IMR-90 (cell line): ENCODE data around the gene KIFC3. TPM values are rescaled to one million over a fixed set of nuclear protein-coding genes. Genes with fewer than 3 reads are reported as not detected.

ENCODE experiments used
- ATAC-seq: fragments of 200-7000 bp; cut with Tn5 transposase; 2 replicates; pipeline ENCODE4 v1.9.1; 2020; ENCODE audit warnings: low read depth, mild to moderate bottlenecking, moderate library complexity
- BruUV-seq: library from RNA; stranded (reverse); fragments of 400-500 nt; replicated peaks from 2 replicates; lab custom pipeline; 2021; lab: Mats Ljungman, UMichigan
- CTCF ChIA-PET: fragments of 300-600 bp; formaldehyde crosslinking; extraction: SDS; loops from one replicate; lab custom pipeline; 2021; ENCODE audit warnings: antibody characterized with exemption; lab: Yijun Ruan, JAX
- POLR2A ChIA-PET: fragments of 300-600 bp; sonication (Branson Sonifier 250); formaldehyde crosslinking; loops from one replicate; lab custom pipeline; 2022; ENCODE audit warnings: antibody characterized with exemption; ENCODE audit not compliant: unreplicated experiment; lab: Charles Lee
- DNase-seq: peaks from one replicate; pipeline ENCODE4 v3.0.0; 2013
- H2AFZ ChIP-seq: replicated peaks from 2 replicates; pipeline ENCODE3; 2013; ENCODE audit warnings: low read length, mild to moderate bottlenecking; ENCODE audit not compliant: poor library complexity
- H2AK5ac ChIP-seq: 2 replicates; pipeline ENCODE4 v1.6.1; 2013; ENCODE audit warnings: low read depth, low read length, inconsistent platforms
- H2AK9ac ChIP-seq: replicated peaks from 2 replicates; pipeline ENCODE3; 2013; ENCODE audit warnings: mild to moderate bottlenecking, low read depth, low read length, moderate library complexity; ENCODE audit not compliant: poor library complexity
- H2BK120ac ChIP-seq: 2 replicates; pipeline ENCODE4 v1.6.1; 2013; ENCODE audit warnings: low read depth, low read length, inconsistent platforms
- H2BK15ac ChIP-seq: 3 replicates; pipeline ENCODE4 v1.6.1; 2013; ENCODE audit warnings: low read depth, low read length, inconsistent platforms
- H2BK20ac ChIP-seq: 2 replicates; pipeline ENCODE4 v1.6.1; 2013; ENCODE audit warnings: low read depth, mild to moderate bottlenecking, inconsistent platforms, low read length, moderate library complexity
- H2BK5ac ChIP-seq: 2 replicates; pipeline ENCODE4 v1.6.1; 2013; ENCODE audit warnings: mild to moderate bottlenecking, low read depth, low read length, inconsistent platforms; ENCODE audit not compliant: poor library complexity, severe bottlenecking
- H3K14ac ChIP-seq: replicated peaks from 2 replicates; pipeline ENCODE4 v1.6.1; 2013; ENCODE audit warnings: low read depth, low read length, inconsistent platforms
- H3K18ac ChIP-seq: 2 replicates; pipeline ENCODE4 v1.6.1; 2013; ENCODE audit warnings: low read depth, low read length, control low read depth
- H3K23ac ChIP-seq: 2 replicates; pipeline ENCODE4 v1.6.1; 2013; ENCODE audit warnings: low read depth, low read length, inconsistent platforms
- H3K27ac ChIP-seq: 2 replicates; pipeline ENCODE4 v1.5.1; 2013; ENCODE audit warnings: mild to moderate bottlenecking, control low read depth, low read length; ENCODE audit not compliant: insufficient read depth
- H3K27me3 ChIP-seq: 2 replicates; pipeline ENCODE4 v1.6.1; 2013; ENCODE audit warnings: low read length; ENCODE audit not compliant: control insufficient read depth, insufficient read depth
- H3K36me3 ChIP-seq: 2 replicates; pipeline ENCODE4 v1.6.1; 2013; ENCODE audit warnings: low read length, mixed read lengths; ENCODE audit not compliant: control insufficient read depth, insufficient read depth
- H3K4ac ChIP-seq: 2 replicates; pipeline ENCODE4 v1.6.1; 2013; ENCODE audit warnings: low read depth, low read length, inconsistent platforms
- H3K4me1 ChIP-seq: 2 replicates; pipeline ENCODE4 v1.6.1; 2013; ENCODE audit warnings: low read length, mixed read lengths; ENCODE audit not compliant: control insufficient read depth, insufficient read depth
- H3K4me2 ChIP-seq: 2 replicates; pipeline ENCODE4 v1.6.1; 2013; ENCODE audit warnings: low read depth, mild to moderate bottlenecking, control low read depth, low read length, moderate library complexity
- H3K4me3 ChIP-seq: 2 replicates; pipeline ENCODE4 v1.5.1; 2013; ENCODE audit warnings: low read depth, mild to moderate bottlenecking, control low read depth, low read length, moderate library complexity; ENCODE audit not compliant: insufficient read depth
- H3K56ac ChIP-seq: 2 replicates; pipeline ENCODE4 v1.6.1; 2013; ENCODE audit warnings: low read length, inconsistent platforms; ENCODE audit not compliant: insufficient read depth; ENCODE audit errors: extremely low read depth
- H3K79me1 ChIP-seq, 2 experiments: 2 replicates each; pipeline ENCODE4 v1.6.1; 2013; ENCODE audit warnings: low read length in 2 of 2, inconsistent platforms in 1 of 2, low read depth in 1 of 2
- H3K9ac ChIP-seq: 2 replicates; pipeline ENCODE4 v1.6.1; 2013; ENCODE audit warnings: low read depth, low read length, control low read depth
- H3K9me1 ChIP-seq: 2 replicates; pipeline ENCODE4 v1.6.1; 2013; ENCODE audit warnings: low read length, inconsistent platforms; ENCODE audit not compliant: insufficient read depth
- H3K9me3 ChIP-seq: 2 replicates; pipeline ENCODE4 v1.6.1; 2013; ENCODE audit warnings: low read length; ENCODE audit not compliant: control insufficient read depth, insufficient read depth
- H4K20me1 ChIP-seq: 2 replicates; pipeline ENCODE4 v1.6.1; 2013; ENCODE audit warnings: low read length, inconsistent platforms; ENCODE audit not compliant: insufficient read depth
- H4K5ac ChIP-seq: 2 replicates; pipeline ENCODE4 v1.6.1; 2013; ENCODE audit warnings: mild to moderate bottlenecking, low read depth, low read length, control low read depth
- H4K8ac ChIP-seq, 2 experiments: 2 replicates each; pipeline ENCODE4 v1.6.1; 2013; ENCODE audit warnings: low read depth in 2 of 2, low read length in 2 of 2, control low read depth in 1 of 2, inconsistent platforms in 1 of 2
- H4K91ac ChIP-seq: 2 replicates; pipeline ENCODE4 v1.6.1; 2013; ENCODE audit warnings: low read depth, low read length, inconsistent platforms; ENCODE audit not compliant: insufficient read depth
- CEBPB ChIP-seq: IDR thresholded peaks from 2 replicates; pipeline ENCODE4 v1.6.1; 2012; ENCODE audit warnings: low read depth, low read length, improper control_type of control experiment
- RFX5 ChIP-seq: IDR thresholded peaks from 2 replicates; pipeline ENCODE4 v1.8.0; 2012; ENCODE audit warnings: low read depth, mild to moderate bottlenecking, low read length, moderate library complexity
- WGBS, 2 experiments: methylation state at CpG; one replicate each; pipeline versions ENCODE4 v1.1.5 to v1.1.7; 2013; ENCODE audit warnings: missing lambda C conversion rate in 2 of 2; ENCODE audit not compliant: insufficient read length in 1 of 2; ENCODE audit errors: extremely low coverage in 2 of 2; 5-methylcytosine and 5-hydroxymethylcytosine counted together
- dilution Hi-C: fragments of 300-500 bp; cut with HindIII; formaldehyde crosslinking; loops from one replicate; pipeline ENCODE4 v1.14.3; 2018; ENCODE audit warnings: low sequenced_read_pairs; ENCODE audit not compliant: unreplicated experiment
- in situ Hi-C: fragments of 300-500 bp; cut with MboI; formaldehyde crosslinking; loops from 3 replicates; pipeline ENCODE4 v1.14.3; 2019; ENCODE audit warnings: low sequenced_read_pairs, inconsistent platforms, mixed read lengths
- intact Hi-C: fragments of 100-400 bp; cut with micrococcal nuclease; formaldehyde crosslinking; loops from 2 replicates; pipeline ENCODE4 v1.10.0; 2022
- microRNA-seq, 2 experiments: library from miRNA; stranded (forward) in 1 of 2; unstranded in 1 of 2; fragments of 10-50 nt in 1 of 2; fragments of <30 nt in 1 of 2; gene quantifications in 1 of 2; microRNA quantifications in 1 of 2; one replicate each; pipeline versions ENCODE3 to v1.1.0; 2013 to 2020; ENCODE audit not compliant: insufficient read depth in 1 of 2, insufficient read length in 1 of 2, unreplicated experiment in 1 of 2
- polyA plus RNA-seq, 3 experiments: library from polyadenylated mRNA; depleted of rRNA; stranded (reverse); fragments of >200 nt; gene quantifications; 2 replicates each; pipeline ENCODE4 v1.2.3, GENCODE V29; 2012; ENCODE audit warnings: low replicate concordance in 1 of 3
- small RNA-seq, 5 experiments: library from RNA; depleted of rRNA; stranded (forward); fragments of <200 nt; gene quantifications; one replicate each; pipeline ENCODE3, GENCODE V24; 2012
- total RNA-seq: library from RNA; depleted of rRNA; stranded (reverse); fragments of >200 nt; gene quantifications from 2 replicates; pipeline ENCODE4 v1.2.3, GENCODE V29; 2012; rRNA removed

The KIFC3 gene
- total and polyA plus RNA-seq, 2 of the 4 experiments (the other 2 are of a cell fraction): 48.6 to 62.5 TPM

DNA sequence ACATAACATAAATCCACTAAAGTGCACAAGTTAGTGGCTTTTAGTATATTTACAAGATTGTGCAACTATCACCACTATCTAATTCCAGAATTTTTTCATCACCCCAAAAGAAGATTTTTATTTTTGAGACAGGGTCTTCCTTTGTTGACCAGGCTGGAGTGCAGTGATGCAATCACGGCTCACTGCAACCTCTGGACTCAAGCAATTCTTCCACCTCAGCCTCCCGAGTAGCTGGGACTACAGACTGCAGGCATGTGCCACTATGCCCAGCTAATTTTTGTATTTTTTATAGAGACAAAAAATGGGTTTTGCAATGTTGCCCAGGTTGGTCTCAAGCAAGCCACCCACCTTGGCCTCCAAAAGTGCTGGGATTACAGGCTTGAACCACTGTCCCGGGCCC lies 92.6 kb downstream of the KIFC3 start:
- Histone ChIP-seq H2AK9ac (no peak overlapping the region), H2BK120ac (no peak overlapping the region), H3K4me2 (no peak overlapping the region), H3K27ac (no peak overlapping the region), H3K23ac (no peak overlapping the region), H3K14ac (no peak overlapping the region), H2BK5ac (no peak overlapping the region), H4K8ac (no peak overlapping the region), H3K27me3 (peaks cover 33% of the 10 kb centered on the region), H3K56ac (no peak overlapping the region), H3K9me3 (no peaks in the 10 kb centered on the region), H4K91ac (no peak overlapping the region), H3K4me1 (no peaks in the 10 kb centered on the region), H4K5ac (no peak overlapping the region), H2AFZ (no peak overlapping the region), H3K9me1 (no peaks in the 10 kb centered on the region), H2BK20ac (no peak overlapping the region), H2AK5ac (no peak overlapping the region), H3K18ac (no peak overlapping the region), H3K36me3 (no peaks in the 10 kb centered on the region), H3K4ac (no peak overlapping the region), H3K9ac (no peak overlapping the region), H4K20me1 (no peaks in the 10 kb centered on the region), H3K4me3 (no peak overlapping the region), H2BK15ac (no peak overlapping the region), H3K79me1 (no peaks in the 10 kb centered on the region)
- WGBS, 2 experiments: no CpG with 5 or more reads among the region's 3 CpGs
- TF ChIP-seq RFX5 (no peak), CEBPB (peak; percentile 16; the same call in 1 of the 2 replicates)
- no TSS peak for BruUV-seq
- intact Hi-C loops (no loop called here), dilution Hi-C loops (no loop called here), in situ Hi-C loops (no loop called here)
- no peak for DNase-seq
- POLR2A ChIA-PET: no interaction called here
- CTCF ChIA-PET: no interaction called here
- no peak for ATAC-seq

Small RNA genes lying within 50 kb of the gene (microRNA-seq; reads per million reads assigned to microRNA genes)
- gene MIR6772 (ENCODE audit: insufficient read depth in 1 of 2, insufficient read length in 1 of 2, unreplicated experiment in 1 of 2) (0 to 1.0 reads per million in 2 experiments), gene RNU6-20P (ENCODE audit: insufficient read depth, insufficient read length) (not detected)

Small RNA genes lying within 50 kb of the gene (small RNA-seq; reads per million reads assigned to genes)
- gene MIR6772: 0 reads per million in 5 experiments
- 0 to 690 (median 10.7) reads per million in 5 experiments for gene RNU6-20P

Other genes starting within 250 kb of the KIFC3 start
- 0.83 and 0.90 TPM in 2 replicates for gene ADGRG1, start 173.9 kb downstream of the KIFC3 start, total RNA-seq
- 7.0 and 8.4 TPM in 2 replicates for gene ADGRG1, start 173.9 kb downstream of the KIFC3 start, polyA plus RNA-seq (2012; rRNA removed)
- not detected in 2 replicates for gene ADGRG3, start 134.2 kb downstream of the KIFC3 start, total RNA-seq
- not detected in 2 replicates for gene ADGRG3, start 134.2 kb downstream of the KIFC3 start, polyA plus RNA-seq (2012; rRNA removed)
- gene DRC7, start 107.7 kb downstream of the KIFC3 start, total RNA-seq: not detected in 2 replicates
- gene DRC7, start 107.7 kb downstream of the KIFC3 start, polyA plus RNA-seq (2012; rRNA removed): not detected in 2 replicates
- gene KATNB1, start 66.7 kb downstream of the KIFC3 start, total RNA-seq: 10.9 and 14.2 TPM in 2 replicates
- 23.5 and 27.6 TPM in 2 replicates for gene KATNB1, start 66.7 kb downstream of the KIFC3 start, polyA plus RNA-seq (2012; rRNA removed)
- not detected in 2 replicates for gene CNGB1, start 168.6 kb upstream of the KIFC3 start, total RNA-seq
- gene CNGB1, start 168.6 kb upstream of the KIFC3 start, polyA plus RNA-seq (2012; rRNA removed): not detected in 2 replicates
- 0.83 and 0.90 TPM in 2 replicates for gene ZNF319, start 198.2 kb upstream of the KIFC3 start, total RNA-seq
- 6.3 TPM in 2 replicates for gene ZNF319, start 198.2 kb upstream of the KIFC3 start, polyA plus RNA-seq (2012; rRNA removed)
- 23.1 and 45.9 TPM in 2 replicates for gene USB1, start 198.9 kb upstream of the KIFC3 start, total RNA-seq
- 94.9 and 96.8 TPM in 2 replicates for gene USB1, start 198.9 kb upstream of the KIFC3 start, polyA plus RNA-seq (2012; rRNA removed)
- gene MMP15, start 223.3 kb upstream of the KIFC3 start, total RNA-seq: 0.18 and 0.28 TPM in 2 replicates
- 0.56 and 0.69 TPM in 2 replicates for gene MMP15, start 223.3 kb upstream of the KIFC3 start, polyA plus RNA-seq (2012; rRNA removed)